DMS114 treated with DMSO at 0.1 percent for 48 hours (cell line): ENCODE results near the gene EPN3.
A peak's percentile ranks its signal among the peaks of the same experiment; 100 is the strongest.

Experiments
- DNase-seq: peaks from one replicate; lab custom pipeline; 2025; ENCODE audit not compliant: unreplicated experiment; lab: John Stamatoyannopoulos, UW

The EPN3 gene

DNA sequence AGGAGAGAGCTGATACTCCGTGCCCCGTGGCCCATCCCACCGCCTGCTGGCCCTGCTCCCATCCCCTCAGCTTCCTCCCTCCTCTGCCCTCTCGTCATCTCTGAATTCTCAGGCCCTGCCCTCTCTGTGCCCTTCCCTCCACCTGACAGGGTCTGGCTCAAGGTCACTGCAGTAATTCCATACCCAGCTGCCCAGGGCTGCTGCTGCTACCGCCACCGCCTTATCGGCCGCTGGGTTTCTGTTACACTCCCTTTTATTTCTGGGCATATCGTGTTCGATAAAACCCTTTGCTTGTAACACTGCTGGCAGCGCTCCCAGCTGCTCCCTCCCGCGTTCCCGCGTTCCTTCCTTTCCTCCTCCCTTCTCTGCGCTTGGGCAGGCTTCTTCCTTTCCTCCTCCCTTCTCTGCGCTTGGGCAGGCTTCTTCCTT lies 1.2 kb downstream of the EPN3 start:
- no peak for DNase-seq

DNA sequence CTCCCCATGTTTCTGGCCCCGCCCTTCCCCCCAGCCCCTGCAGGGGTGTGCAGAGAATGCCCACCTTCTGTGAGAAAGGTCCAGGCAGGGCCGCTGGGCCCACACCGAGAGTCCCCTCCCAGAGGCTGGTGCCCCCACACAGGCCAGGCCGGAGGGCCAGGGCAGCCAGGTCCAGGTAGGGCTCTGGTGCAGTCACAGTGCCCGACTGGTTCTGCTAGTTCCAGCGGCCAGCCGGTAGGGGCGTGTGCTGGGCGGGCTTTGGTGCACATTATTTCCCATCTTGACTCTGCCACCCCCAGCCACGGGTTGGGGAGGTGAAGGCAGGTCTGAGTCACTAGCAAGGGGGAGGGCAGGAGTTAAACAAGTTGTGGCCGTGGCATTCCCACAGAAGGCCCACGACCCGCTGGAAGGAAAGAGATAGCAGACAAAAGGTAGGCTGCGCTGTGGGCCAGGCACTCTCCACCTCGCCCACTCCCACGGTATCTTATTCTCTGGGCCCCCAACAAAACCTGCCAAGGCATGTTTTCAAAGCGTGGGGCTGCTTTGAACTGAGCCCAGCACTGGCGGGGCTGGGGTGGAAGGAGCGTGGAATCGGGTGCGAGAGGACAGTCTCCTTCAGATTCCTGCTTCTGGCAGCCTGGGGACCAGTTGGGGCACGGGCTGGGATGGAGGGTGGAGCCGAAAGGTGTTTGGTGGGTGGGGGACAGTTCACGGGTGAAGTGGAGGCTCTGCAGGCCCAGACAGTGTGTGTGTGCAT lies 1.9 kb downstream of the EPN3 start:
- DNase-seq, result no peak

DNA sequence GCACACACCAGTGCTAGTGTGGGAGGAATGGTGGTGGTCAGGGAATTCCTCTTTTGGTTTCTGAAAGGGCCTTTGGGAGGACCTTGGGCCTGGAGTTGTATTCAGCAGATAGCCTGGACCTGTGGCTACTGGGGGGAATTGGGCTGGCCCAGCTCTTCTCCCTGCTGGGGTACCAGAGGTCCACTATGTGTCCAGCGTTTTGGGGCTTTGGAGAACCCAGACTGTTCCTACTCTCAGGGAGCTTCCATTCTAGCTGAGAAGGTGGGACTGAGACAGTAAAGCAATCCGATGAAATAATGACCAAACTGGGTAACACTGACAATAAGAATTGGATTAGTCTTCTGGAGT lies 2.4 kb downstream of the EPN3 start:
- no peak for DNase-seq

DNA sequence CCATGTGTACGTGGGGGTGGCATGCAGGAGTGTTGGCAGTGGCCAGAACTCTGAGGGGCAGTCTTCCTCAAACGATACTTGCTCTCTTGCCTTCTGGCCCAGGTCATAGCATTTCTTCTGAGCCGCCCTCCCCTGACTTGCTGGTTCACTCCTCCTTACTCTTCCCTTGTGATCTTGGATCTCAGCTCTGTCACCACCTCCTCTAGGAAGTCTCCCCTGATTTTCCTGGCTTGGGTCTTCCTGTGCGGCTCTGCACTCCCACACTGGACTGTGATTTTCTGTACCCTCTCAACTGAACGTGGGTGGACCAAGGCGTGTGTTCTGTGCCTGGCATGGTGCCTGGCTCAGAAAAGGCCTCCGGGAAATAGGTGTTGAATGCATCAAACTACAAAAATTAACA lies 2.9 kb downstream of the EPN3 start:
- DNase-seq, result no peak

DNA sequence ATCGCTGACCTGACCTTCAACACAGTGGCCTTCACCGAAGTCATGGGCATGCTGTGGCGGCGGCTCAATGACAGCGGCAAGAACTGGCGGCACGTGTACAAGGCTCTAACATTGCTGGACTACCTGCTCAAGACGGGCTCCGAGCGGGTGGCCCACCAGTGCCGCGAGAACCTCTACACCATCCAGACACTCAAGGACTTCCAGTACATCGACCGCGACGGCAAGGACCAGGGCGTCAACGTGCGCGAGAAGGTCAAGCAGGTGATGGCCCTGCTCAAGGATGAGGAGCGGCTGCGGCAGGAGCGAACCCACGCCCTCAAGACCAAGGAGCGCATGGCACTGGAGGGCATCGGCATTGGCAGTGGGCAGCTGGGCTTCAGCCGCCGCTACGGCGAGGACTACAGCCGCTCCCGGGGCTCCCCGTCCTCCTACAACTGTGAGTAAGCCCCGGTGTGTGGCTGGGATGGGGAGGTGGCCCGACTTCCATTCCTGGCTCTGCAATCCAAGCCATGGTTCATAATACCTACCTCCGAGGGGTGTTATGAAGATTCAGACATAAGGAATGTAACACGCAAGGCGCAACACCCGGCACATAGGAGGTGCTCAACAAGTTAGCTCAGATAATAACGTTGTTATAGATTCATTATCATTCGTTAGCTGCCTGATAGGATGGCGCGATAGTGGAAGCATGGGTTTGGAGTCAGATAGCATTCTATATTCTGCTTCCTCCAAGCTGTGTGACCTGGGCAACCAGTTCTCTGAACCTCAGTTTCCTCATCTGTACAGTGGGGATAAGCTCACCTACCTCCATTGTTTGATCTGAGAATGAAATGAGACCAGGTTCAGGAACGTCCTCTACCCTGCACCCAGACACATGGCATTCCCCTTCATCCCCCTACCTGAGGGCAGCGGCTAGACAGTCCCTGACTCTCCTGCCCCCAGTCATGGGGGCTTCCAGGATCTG lies 4.4 kb downstream of the EPN3 start:
- no peak for DNase-seq

DNA sequence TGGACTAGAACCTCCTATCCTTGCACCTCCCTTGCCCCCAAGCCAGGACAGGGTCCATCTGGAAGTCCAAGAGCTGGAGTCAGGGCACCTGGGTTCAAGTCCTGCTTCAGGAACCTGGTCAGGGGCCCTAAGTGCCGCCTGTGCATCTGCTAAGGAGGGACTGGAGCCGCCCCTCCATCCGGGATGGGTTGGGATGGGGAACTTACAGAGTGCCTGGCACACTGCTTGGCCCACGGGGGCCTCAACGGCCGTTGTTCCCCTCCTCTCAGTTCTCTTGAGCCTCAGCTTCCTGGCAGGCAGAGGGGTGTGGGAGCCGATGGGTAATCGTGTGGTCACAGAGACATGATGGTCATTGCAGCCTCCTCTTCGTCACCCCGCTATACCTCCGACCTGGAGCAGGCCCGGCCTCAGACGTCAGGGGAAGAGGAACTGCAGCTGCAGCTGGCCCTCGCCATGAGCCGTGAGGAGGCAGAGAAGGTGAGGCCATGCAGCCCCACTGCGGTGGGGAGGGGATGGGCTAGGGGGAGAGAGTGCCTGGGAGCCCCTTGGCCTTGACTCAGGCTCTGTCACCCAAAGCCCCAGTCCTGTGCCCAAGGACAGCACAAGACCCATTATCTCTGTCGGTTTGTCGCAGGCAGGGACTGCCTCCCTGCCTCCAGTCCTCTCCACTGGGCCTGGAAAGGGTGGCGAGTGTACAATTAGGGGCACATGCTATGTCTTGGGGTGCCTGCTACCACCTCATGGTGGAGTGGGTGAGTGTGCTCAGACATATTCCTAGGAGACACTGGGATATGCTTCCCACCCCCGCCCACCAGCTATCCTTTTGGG lies 5.4 kb downstream of the EPN3 start:
- no peak for DNase-seq

DNA sequence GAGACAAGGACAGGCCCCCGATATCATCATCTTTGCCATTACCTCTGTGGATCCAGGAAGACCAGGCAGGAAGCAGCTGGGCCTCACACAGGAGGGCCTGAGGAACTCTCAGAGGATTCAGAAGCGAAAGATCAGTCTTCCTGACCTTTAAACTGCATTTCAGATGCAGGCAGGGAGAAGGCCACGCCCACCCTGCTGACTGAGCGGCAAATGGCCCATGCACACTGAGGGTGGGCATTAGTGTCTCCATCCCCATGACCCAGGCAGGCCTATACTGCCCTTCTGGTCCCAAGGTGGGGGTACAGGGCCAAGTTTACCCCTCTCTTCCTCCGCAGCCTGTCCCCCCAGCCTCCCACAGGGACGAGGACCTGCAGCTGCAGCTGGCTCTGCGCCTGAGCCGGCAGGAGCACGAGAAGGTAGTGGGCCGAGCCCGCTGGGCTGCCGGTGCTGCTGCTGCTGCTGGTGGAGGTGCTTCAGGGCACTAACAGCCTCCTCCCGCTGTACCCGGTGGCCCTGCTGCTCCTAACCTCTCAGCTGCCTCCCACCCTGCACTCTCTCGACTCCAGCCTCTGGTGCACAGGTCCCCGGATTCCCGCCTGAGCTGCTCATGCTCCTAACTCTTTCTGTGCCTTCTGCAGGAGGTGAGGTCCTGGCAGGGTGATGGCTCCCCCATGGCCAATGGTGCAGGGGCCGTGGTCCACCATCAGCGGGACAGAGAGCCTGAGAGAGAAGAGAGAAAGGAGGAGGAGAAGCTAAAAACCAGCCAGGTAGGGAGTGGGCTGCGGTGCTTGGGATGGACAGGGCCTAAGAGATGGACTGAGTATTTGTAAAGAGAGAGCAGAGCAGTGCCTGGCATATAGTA lies 6.2 kb downstream of the EPN3 start:
- DNase-seq, result no peak

DNA sequence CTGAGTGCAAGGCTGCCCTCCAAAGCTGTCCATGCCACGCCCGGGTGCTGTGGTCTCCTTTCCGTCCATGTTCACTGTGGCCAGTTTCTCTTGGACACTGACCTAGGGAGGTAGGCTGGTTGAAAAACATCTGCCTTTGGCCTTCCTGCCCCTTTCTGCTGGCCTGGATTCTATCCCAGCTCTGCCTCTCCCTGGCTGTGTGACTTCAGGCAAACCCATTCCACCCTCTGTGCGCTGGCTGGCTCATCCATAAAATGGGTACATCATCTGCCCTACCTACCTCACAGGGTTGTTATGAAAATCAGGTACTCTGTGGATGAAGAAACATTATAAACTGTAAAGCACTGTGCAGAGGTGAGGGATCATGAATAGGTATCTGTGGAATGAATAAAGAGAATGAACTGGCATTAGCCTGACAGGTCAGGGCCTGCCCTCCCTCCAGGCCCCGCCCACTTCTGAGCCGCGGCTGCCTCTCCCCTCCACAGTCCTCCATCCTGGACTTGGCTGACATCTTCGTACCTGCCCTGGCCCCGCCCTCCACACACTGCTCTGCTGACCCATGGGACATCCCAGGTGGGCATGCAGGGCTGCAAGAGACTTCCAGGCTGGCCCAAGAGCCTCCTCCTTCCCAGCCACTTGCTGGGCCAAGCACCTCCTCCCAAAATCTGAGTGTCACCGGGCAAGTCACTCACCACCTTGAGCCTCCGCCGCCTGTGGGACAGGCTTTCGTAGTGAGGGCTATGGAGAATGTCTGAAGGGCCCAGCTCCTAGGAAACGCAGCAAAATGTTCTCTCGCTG lies 7.4 kb downstream of the EPN3 start:
- no peak for DNase-seq

DNA sequence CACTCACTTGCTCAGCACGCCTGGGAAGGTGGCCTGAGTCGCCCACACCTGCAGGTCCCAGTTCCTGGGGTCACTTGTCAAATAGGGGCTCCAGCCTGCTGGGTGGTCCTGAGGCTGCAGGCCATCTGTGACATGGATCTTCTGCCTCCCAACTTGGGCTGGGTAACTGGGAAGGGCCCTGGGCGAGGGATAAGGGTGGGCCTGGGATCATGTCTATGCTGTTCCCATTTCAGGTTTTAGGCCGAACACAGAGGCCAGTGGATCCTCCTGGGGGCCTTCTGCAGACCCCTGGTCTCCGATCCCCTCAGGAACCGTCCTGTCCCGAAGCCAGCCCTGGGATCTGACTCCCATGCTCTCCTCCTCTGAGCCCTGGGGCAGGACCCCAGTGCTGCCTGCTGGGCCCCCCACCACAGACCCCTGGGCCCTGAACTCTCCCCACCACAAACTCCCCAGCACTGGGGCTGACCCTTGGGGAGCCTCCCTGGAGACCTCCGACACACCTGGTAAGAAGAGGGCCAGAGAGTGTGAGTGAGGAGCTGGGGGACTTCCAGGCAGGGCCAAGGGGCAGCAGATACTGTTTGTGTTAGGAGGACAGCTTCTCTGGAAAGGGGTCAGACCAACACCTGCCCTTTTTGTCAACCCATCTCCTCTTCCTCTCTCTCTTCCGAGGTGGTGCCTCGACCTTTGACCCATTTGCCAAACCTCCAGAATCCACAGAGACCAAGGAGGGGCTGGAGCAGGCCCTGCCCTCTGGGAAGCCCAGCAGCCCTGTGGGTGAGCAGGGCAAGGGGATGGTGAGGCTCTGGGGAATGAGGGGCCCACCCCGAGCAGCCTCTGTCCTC lies 8.2 kb downstream of the EPN3 start:
- no peak for DNase-seq

DNA sequence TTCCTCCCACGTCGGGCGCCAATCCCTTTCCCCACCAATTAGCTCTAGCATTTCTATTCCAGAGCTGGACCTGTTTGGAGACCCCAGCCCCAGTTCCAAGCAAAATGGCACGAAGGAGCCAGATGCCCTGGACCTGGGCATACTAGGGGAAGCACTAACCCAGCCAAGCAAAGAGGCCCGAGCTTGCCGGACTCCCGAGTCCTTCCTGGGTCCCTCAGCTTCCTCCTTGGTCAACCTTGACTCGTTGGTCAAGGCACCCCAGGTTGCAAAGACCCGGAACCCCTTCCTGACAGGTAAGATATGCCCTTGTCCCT lies 8.8 kb downstream of the EPN3 start:
- DNase-seq, result no peak

DNA sequence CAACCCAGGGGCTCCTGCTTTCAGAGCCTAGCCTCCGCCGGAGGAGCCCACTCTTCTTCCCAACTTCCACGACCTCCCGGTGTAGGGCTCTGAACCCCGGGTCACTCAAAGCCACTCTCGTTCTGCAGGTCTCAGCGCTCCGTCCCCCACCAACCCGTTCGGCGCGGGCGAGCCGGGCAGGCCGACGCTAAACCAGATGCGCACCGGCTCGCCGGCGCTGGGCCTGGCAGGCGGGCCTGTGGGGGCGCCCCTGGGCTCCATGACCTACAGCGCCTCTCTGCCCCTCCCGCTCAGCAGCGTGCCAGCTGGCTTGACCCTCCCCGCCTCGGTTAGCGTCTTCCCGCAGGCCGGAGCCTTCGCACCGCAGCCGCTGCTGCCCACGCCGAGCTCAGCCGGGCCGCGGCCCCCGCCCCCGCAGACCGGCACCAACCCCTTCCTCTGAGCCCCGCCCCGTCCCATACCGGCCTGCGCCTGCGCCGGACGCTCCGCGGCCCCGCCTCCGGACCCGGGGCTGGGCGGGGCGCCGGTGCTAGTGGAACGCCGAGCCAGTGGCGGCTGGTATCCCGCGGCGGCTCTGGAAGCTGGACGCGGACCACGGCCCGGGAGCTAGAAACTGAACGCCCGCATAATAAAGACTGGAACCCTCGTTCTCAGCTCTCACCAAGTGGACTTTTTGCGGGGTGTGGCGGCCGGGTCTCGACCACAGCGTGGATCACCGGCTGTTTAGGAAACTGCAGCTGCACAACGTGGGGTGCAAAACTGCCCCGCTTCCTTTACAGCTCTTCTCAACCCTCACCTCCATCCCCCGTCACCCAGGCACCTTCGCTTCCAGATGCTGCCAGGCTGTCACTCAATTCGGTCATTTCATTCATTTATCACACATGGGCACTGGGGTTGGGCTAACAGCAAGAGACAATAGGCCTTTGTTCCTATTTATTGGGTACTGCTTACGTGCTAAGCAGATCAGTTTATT lies 9.5 kb downstream of the EPN3 start:
- DNase-seq, result peak; percentile 46

DNA sequence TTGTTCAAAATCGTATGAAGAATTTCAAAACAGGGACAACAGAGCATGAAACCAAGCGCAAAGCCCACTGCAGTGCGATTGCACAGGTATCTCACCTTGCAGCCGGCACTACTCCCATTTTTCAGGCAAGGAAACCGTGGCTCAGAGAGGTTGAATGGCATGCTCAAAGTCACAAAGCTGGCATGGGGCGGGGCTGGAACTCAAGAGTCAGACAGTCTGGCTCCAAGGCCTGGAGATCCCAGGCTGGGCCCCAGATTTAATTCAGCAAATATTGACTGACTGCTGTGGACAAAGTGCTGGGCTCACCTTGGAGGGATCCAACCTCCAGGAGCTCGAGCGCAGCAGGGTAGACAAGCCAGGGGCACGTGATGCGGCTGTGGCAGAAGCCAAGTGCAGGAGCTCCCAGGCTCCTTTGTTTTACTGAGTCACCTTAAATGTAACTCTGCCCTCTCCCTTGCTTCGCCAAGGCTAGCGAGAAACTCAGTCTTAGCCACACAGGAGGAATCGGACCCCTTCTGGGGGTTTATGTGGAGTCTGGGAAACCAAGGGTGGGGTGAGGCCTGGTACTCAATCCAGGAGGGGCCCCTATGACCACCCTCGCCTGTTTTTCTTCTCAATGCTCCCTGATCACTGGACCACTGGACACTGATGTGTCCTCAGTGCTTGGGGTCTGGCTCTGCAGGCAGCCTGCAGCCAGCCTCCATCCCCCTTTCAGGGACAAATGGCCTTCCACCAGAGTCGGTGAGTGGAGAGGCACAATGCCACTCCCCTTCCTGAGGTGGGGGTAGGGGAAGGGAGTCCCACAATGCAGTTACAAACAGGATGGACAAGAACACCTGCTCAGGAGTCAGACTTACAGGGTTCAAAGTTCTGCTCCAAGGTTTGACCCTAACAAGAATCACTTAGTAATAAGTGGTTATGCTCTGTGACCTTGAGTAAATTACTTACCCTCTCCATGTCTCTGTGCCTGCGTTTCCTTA lies 10.6 kb downstream of the EPN3 start:
- DNase-seq, result no peak

DNA sequence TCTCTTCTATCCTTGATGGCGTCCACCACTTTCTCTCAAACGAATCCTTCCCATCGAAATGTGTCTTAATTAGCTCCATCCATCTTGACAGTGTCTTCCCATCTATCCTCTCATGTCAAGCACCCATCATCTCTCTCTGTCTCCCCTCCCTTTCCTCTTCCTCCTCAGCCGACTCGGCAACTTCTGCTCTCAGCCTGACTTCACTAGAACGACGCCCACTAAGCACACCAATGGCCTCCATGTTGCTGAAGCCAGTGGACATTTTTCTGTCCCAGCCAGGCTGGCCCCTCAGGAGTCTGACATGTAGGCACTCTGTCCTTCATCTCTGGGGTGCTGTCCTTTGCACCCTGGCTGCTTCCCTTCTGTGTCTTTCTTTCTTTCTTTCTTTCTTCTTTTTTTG lies 12.0 kb downstream of the EPN3 start:
- DNase-seq, result no peak

DNA sequence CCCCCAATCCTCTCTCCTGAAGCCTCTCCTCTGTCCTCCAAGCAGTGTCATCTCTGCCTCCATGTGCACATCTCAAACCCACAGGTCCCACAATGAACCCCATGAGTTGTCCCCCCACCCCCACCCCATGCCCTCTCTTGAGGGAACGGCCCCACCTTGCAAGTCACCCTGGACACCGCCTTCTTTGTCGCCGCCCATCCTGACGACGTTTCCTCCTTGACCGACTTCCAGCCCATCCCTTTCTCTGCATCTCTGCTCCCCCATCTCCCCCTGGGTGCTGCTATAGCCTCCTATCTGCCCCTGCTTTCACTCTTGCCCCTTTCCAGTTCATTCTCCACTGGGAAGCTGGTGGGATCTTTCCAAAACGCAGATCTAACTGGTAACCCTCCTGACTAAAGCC lies 12.8 kb downstream of the EPN3 start:
- no peak for DNase-seq

DNA sequence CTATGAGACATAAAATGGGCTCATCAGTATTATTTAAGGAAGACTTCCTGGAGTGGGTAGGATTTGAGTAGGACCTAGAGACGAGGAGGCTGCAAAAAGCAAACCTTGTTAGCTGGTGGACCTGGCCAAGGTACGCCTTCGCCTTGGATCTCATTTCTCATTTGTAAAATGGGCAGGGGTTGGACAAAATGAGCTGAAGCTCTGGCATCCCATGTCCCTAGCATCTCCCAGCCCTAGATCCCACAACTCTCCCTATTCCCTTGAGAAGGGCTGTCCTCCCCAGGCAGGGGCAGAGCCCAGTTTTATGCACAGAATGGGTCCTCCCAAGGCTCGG lies 14.1 kb downstream of the EPN3 start:
- DNase-seq, result no peak

DNA sequence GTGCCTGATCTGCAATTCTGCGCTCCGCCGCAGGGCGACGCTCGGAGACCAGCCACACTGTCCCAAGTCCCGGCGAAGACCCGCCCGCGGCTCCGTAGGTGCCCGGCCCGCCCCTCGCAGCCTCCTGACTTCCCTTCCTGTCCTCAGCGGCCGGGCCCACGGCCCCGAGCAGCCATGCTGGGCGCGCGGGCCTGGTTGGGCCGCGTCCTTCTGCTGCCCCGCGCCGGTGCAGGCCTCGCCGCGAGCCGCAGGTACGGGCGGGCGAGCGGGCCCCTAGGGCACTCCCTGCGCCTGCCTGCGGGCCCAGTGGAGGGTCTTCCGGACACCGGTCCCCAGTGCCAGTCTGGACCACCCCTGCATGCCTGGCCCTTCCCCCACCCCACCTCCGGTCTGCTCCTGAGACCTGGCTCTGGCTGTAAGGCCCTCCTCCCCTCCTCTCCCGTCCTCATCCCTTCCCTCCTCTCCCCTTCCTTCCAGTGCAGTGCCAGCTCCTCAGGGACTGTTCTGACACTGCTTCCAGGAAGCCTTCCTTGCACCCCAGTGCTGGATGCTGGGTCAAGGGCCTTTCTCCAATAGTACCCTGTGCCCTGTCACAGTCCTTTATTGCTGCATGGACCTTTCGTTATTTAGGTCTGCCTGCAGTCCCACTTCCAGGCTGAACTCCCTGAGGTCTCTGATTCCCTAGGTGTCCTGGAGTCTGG lies 14.7 kb downstream of the EPN3 start, which contains the start of gene SPATA20:
Gene SPATA20, plus strand, starts transcription at position 140 of the 701 bp plus-strand sequence. Its CDS starts 35 bp downstream, at position 175.
- peak; percentile 70 for DNase-seq
